GM19438 (cell line): ENCODE data around the gene C4orf50.

Source experiments
- ATAC-seq: cut with Tn5 transposase; IDR thresholded peaks from one replicate; pipeline ENCODE4 v1.9.1; 2021; ENCODE audit warnings: low read depth; ENCODE audit not compliant: unreplicated experiment

C4orf50 gene

DNA sequence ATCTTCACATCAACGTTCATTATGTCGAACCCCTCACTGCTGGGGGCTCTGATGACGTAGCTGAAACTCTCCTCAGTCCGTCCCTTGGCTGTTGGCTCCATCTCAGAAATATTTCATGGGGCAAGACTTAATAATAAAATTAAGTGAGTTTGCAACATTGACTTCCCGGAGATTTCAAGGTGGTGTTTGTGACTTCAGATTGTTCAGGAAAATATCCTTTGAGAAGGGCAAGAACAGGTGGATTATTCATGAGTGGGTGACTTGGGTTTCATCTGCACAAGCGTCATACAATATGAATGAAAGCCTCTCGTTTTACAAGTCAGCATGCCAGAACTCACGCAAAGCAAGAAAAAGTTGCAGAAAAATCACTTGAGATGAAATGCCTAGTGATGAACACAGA lies at the start of gene C4orf50:
Gene C4orf50 (minus strand): TSS at position 101 of the 400 bp plus-strand sequence.
- ATAC-seq = no peak

- ATAC-seq = no peak
Observed at GRCh38 chr4:6065934-6066590, 47.8 kb upstream of the C4orf50 start.

DNA sequence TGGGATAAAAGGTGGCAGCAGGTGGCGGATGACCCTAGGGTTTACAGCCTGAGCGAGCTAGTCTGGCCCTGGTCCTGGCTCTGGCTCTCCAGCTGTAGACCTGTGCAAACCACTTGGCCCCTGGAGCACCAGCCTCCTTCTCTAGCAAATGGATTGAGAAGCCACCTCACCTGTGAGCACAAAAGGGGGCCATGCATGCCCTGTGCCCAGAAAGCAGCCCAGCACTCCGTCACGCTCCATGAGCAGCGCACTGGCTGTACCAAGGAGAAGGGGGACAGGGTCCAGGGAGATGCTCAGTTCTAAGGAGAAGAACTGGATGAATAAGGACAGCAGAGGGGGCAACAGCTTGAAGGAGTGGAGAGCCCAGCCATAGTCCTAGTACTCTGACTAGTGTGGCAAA lies 46.9 kb upstream of the C4orf50 start:
- no peak for ATAC-seq

- ATAC-seq = no peak
Observed at GRCh38 chr4:6064383-6064782, 46.2 kb upstream of the C4orf50 start.

- ATAC-seq = no peak
Observed at GRCh38 chr4:6063684-6064083, 45.5 kb upstream of the C4orf50 start.

DNA sequence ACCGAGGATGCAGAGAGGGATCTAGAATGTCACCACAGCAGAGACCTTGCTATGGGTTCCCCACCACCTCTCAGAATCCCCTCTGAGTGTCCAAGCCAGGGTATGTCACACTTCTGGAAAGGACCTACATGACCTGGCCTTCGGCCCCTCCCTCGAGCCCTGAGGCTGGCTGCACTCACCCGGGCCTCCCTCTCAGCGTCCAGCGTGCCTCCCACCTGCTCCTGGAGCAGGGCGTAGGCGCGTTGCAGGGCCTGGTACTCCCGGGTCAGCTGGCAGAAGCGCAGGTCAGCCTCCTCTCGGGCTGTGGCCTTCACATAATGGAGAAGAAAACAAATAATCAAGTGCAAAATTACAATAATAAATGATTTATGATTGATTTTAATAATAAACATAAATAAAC lies 43.9 kb upstream of the C4orf50 start:
- ATAC-seq = no peak

GRCh38 chr4:6059375-6059805 lies 41.2 kb upstream of the C4orf50 start:
- no peak for ATAC-seq

- no peak for ATAC-seq
Observed at GRCh38 chr4:6058531-6059374, 40.5 kb upstream of the C4orf50 start.

GRCh38 chr4:6056976-6057766 lies 38.9 kb upstream of the C4orf50 start:
- ATAC-seq = no peak

- ATAC-seq = no peak
Observed at GRCh38 chr4:6055436-6055835, 37.2 kb upstream of the C4orf50 start.

GRCh38 chr4:6055030-6055429 lies 36.8 kb upstream of the C4orf50 start:
- no peak for ATAC-seq

GRCh38 chr4:6054162-6054922 lies 36.1 kb upstream of the C4orf50 start:
- no peak for ATAC-seq

- no peak for ATAC-seq
Observed at GRCh38 chr4:6052679-6053078, 34.4 kb upstream of the C4orf50 start.

DNA sequence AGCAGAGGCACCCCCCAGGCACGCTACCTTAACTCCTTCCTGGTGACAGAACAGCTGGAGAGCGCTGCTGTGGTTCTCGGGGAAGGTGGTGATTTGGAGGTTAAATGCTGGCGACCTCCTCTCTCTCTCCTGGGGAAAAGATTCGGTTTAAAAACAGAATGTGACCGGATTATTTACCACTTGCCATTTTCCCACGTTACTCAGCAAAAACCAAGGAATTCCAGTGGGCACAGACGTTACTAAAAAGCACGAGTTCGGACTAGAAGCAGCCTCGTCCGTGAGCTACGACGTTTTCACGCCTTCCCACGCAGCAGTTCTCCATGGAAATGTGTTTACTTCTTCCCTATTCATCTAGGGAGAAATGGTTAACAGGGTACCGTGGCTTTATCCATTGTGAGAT lies 32.3 kb upstream of the C4orf50 start:
- ATAC-seq = no peak

DNA sequence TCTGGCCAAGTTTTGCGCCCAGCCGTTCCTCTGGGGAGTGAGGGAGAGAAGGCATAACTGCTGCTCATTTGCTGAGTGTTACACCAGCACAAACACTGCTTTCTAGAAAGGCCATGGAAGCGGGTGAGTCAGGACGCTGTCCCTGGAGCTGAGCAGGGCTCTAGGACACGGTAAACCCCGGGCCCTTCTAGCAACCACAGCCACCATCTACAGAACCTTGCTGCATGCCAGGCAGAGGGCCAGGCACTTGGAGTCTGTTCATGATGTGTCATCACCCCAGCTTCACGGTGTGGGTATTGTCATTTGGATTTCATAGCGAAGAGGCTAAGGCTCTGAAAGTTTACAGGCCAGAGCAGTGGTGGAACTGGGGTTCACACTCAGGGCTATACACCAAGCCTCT lies 31.8 kb upstream of the C4orf50 start:
- ATAC-seq = no peak

- ATAC-seq = no peak
Observed at GRCh38 chr4:6049278-6049677, 31.0 kb upstream of the C4orf50 start.

DNA sequence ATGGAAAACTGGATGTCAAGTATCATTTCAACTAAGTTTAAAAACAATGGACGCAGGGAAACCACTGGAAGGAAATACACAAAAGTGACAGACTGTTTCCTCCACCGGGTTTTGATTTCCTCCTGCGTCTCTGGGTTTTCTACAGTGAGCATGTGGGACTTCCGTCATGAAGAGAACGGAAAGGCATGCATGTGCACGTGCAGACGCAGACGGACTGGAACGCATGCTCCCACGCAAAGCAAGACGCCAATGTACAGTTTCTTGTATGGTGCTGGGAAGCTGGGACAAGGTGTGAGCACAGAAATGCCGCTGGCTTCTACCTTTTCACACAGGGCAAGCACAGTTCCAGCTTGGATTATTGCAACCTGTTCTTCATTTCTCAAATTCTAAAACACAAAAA lies 30.3 kb upstream of the C4orf50 start:
- no peak for ATAC-seq

DNA sequence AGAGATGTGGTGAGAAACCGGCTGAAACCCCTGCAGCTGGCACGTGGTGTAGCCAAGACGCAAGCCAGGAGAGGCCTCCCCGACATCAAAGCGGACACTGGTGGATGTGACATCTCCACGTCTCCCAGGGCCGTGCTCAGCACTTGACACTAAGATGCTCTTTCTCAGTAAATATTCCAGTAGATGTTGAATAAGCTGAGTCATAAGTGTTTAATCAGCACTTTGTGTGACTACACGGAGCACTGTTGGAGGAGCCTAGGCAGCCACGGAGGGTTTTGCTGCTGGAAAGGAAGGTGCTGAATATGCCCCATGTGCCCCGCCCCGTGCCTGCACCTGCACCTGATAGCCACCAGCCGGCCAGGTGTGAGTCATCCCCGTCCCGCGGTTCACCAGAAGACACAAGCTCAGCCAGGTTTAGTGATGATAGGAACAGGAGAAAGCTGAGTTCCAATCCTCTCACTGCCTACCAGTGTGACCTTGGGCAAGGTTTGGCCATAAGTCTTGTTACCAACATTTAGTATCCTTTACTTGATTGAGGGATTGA lies 29.0 kb upstream of the C4orf50 start:
- no peak for ATAC-seq

- no peak for ATAC-seq
Observed at GRCh38 chr4:6046526-6047129, 28.4 kb upstream of the C4orf50 start.

GRCh38 chr4:6044805-6045204 lies 26.6 kb upstream of the C4orf50 start:
- no peak for ATAC-seq
